HCT116 (cell line): Measurements from ENCODE around the gene GFOD1. TPM values are rescaled to one million over a fixed set of nuclear protein-coding genes. Genes with fewer than 3 reads are reported as not detected.

Source experiments
- ATAC-seq: fragments of 200-7000 bp; cut with Tn5 transposase; 2 replicates; pipeline ENCODE4 v1.9.1; 2020; ENCODE audit warnings: mild to moderate bottlenecking, moderate library complexity
- BruUV-seq: library from RNA; stranded (reverse); fragments of 400-500 nt; replicated peaks from 2 replicates; lab custom pipeline; 2021; lab: Mats Ljungman, UMichigan
- CTCF ChIA-PET: fragments of 300-600 bp; sonication (Branson Sonifier 250); formaldehyde crosslinking; loops from one replicate; lab custom pipeline; 2021; ENCODE audit warnings: antibody characterized with exemption; lab: Charles Lee
- POLR2A ChIA-PET: fragments of 300-600, 350-600 bp; sonication (Branson Sonifier 250); formaldehyde crosslinking; loops from one replicate; lab custom pipeline; 2021; ENCODE audit warnings: antibody characterized with exemption; lab: Charles Lee
- RAD21 ChIA-PET, 2 experiments: fragments of 300-600 bp; sonication (Branson Sonifier 250); formaldehyde crosslinking; loops; one replicate each; lab custom pipeline; 2023; ENCODE audit warnings: low total read pairs in 2 of 2; ENCODE audit not compliant: uncharacterized antibody in 2 of 2, unreplicated experiment in 2 of 2, low non-redundant PET in 1 of 2; lab: Charles Lee
- DNase-seq: peaks from one replicate; pipeline ENCODE4 v3.0.0-alpha.2; 2010; ENCODE audit warnings: low read depth, low spot score
- H2AFZ ChIP-seq: fragments of 200-600 bp; shearing (Covaris generic), sonication (generic); 2 replicates; pipeline ENCODE4 v1.6.1; 2017; ENCODE audit warnings: low read depth, mixed run types, mixed read lengths, antibody characterized with exemption, low read length; ENCODE audit not compliant: poor library complexity, severe bottlenecking
- H3K27ac ChIP-seq: 2 replicates; pipeline ENCODE4 v1.5.1; 2012; ENCODE audit warnings: low read depth, low read length
- H3K27me3 ChIP-seq: fragments of 200-600 bp; sonication (generic); 2 replicates; pipeline ENCODE4 v1.6.1; 2016; ENCODE audit warnings: mixed run types, low read length, mixed read lengths; ENCODE audit not compliant: insufficient read depth
- H3K36me3 ChIP-seq, 2 experiments: fragments of 200-500 bp in 1 of 2; fragments of 200-600 bp in 1 of 2; sonication (Bioruptor generic) in 1 of 2; sonication (generic) in 1 of 2; 2 replicates each; pipeline versions ENCODE4 v1.5.1 to v1.6.1; 2014 to 2016; ENCODE audit warnings: low read length in 2 of 2, inconsistent platforms in 1 of 2, mixed read lengths in 1 of 2, mixed run types in 1 of 2; ENCODE audit not compliant: insufficient read depth in 2 of 2, control insufficient read depth in 1 of 2
- H3K4me1 ChIP-seq, 2 experiments: fragments of 200-600 bp in 1 of 2; sonication (generic) in 1 of 2; 2 replicates each; pipeline versions ENCODE4 v1.5.1 to v1.6.1; 2012 to 2017; ENCODE audit warnings: low read length in 2 of 2, inconsistent platforms in 1 of 2, mild to moderate bottlenecking in 1 of 2, mixed read lengths in 1 of 2, mixed run types in 1 of 2, moderate library complexity in 1 of 2; ENCODE audit not compliant: insufficient read depth in 2 of 2, control insufficient read depth in 1 of 2
- H3K4me2 ChIP-seq: fragments of 200-600 bp; sonication (generic); 2 replicates; pipeline ENCODE4 v1.6.1; 2017; ENCODE audit warnings: mixed run types, low read length, mixed read lengths
- H3K4me3 ChIP-seq, 2 experiments: fragments of 200-600 bp in 1 of 2; sonication (generic) in 1 of 2; replicated peaks in 1 of 2; 2 replicates each; pipeline ENCODE4 v1.5.1; 2011 to 2016; ENCODE audit warnings: low read length in 2 of 2, control low read depth in 1 of 2, low read depth in 1 of 2, mild to moderate bottlenecking in 1 of 2, mixed read lengths in 1 of 2, mixed run types in 1 of 2
- H3K79me2 ChIP-seq: fragments of 200-600 bp; sonication (generic); 2 replicates; pipeline ENCODE4 v1.6.1; 2017; ENCODE audit warnings: mild to moderate bottlenecking, mixed run types, low read length, moderate library complexity, mixed read lengths; ENCODE audit not compliant: insufficient read depth
- H3K9ac ChIP-seq: fragments of 200-600 bp; sonication (generic); 2 replicates; pipeline ENCODE4 v1.6.1; 2016; ENCODE audit warnings: low read length, mixed read lengths
- H3K9me2 ChIP-seq: fragments of 200-600 bp; sonication (generic), shearing (Covaris generic); 2 replicates; pipeline ENCODE4 v1.6.1; 2017; ENCODE audit warnings: mixed run types, mild to moderate bottlenecking, moderate library complexity; ENCODE audit not compliant: insufficient read depth
- H3K9me3 ChIP-seq, 2 experiments: fragments of 200-500 bp in 1 of 2; fragments of 200-600 bp in 1 of 2; sonication (Bioruptor generic) in 1 of 2; sonication (generic) in 1 of 2; 2 replicates each; pipeline ENCODE4 v1.6.1; 2014 to 2017; ENCODE audit warnings: low read length in 2 of 2, mixed read lengths in 2 of 2, inconsistent platforms in 1 of 2, low read depth in 1 of 2, mild to moderate bottlenecking in 1 of 2, mixed run types in 1 of 2, moderate library complexity in 1 of 2; ENCODE audit not compliant: control insufficient read depth in 1 of 2, insufficient read depth in 1 of 2
- H4K20me1 ChIP-seq: fragments of 200-600 bp; sonication (generic), shearing (Covaris generic); 2 replicates; pipeline ENCODE4 v1.6.1; 2017; ENCODE audit warnings: mixed run types, mild to moderate bottlenecking, moderate library complexity; ENCODE audit not compliant: insufficient read depth
- CBX3 ChIP-seq: IDR thresholded peaks from 2 replicates; pipeline ENCODE4 v1.6.1; 2012; ENCODE audit warnings: low read depth
- CEBPB ChIP-seq: IDR thresholded peaks from 2 replicates; pipeline ENCODE4 v1.6.1; 2012; ENCODE audit warnings: low read depth
- EGR1 ChIP-seq: IDR thresholded peaks from 2 replicates; pipeline ENCODE4 v1.6.1; 2012; ENCODE audit warnings: low read depth
- ELF1 ChIP-seq: IDR thresholded peaks from 2 replicates; pipeline ENCODE4 v1.6.1; 2012; ENCODE audit warnings: low read depth, borderline replicate concordance
- EZH2 ChIP-seq: fragments of 200-600 bp; sonication (generic); IDR thresholded peaks from 2 replicates; pipeline ENCODE4 v1.6.1; 2017; ENCODE audit warnings: antibody characterized with exemption, mixed run types
- FOSL1 ChIP-seq: IDR thresholded peaks from 2 replicates; pipeline ENCODE4 v1.6.1; 2012; ENCODE audit warnings: low read depth
- POLR2AphosphoS5 ChIP-seq: IDR thresholded peaks from 2 replicates; pipeline ENCODE4 v1.6.1; 2011; ENCODE audit warnings: mild to moderate bottlenecking, low read depth, low read length, moderate library complexity
- SP1 ChIP-seq: IDR thresholded peaks from 2 replicates; pipeline ENCODE4 v1.6.1; 2012; ENCODE audit warnings: low read depth
- YY1 ChIP-seq: IDR thresholded peaks from 2 replicates; pipeline ENCODE4 v1.6.1; 2011; ENCODE audit warnings: low read length, low read depth, moderate library complexity, mild to moderate bottlenecking; ENCODE audit not compliant: insufficient replicate concordance; ENCODE audit errors: extremely low read depth
- ZFX ChIP-seq: fragments of 450-650 bp; IDR thresholded peaks from 2 replicates; pipeline ENCODE4 v1.6.1; 2017
- ZNF274 ChIP-seq: fragments of 200-500 bp; sonication (Bioruptor generic); IDR thresholded peaks from 2 replicates; pipeline ENCODE4 v1.6.1; 2014; ENCODE audit warnings: mild to moderate bottlenecking, low read depth, low read length, inconsistent platforms
- intact Hi-C: fragments of 100-400 bp; cut with micrococcal nuclease; formaldehyde crosslinking; loops from 2 replicates; pipeline ENCODE4 v1.10.0; 2022
- total RNA-seq: library from RNA; stranded (reverse); gene quantifications from one replicate; pipeline ENCODE4 v1.2.1, GENCODE V29; 2021; ENCODE audit not compliant: unreplicated experiment

GFOD1 gene
- total RNA-seq, 1 experiment from 2014 or later, result 3.8 TPM

- no peak for TF ChIP-seq ZNF274
- ChIA-PET CTCF (no interaction called here), RAD21 (no interaction called here), POLR2A (no interaction called here)
- H3K27me3 ChIP-seq, result no peaks in the 10 kb centered on the region
- H3K4me1 ChIP-seq, result no peaks in the 10 kb centered on the region
- no peaks in the 10 kb centered on the region for H4K20me1 ChIP-seq
- H3K9ac ChIP-seq, result no peak overlapping the region
- H3K9me3 ChIP-seq, result no peaks in the 10 kb centered on the region
- H3K36me3 ChIP-seq, result no peaks in the 10 kb centered on the region
- no peak overlapping the region for H3K4me3 ChIP-seq
- no TSS peak for BruUV-seq
- no peaks in the 10 kb centered on the region for H3K9me2 ChIP-seq
- H3K27ac ChIP-seq, result no peak overlapping the region
- no peak overlapping the region for H3K4me2 ChIP-seq
- ATAC-seq (no peak), DNase-seq (no peak)
- H3K79me2 ChIP-seq, result no peaks in the 10 kb centered on the region
- intact Hi-C loops, result no loop called here
- H2AFZ ChIP-seq, result no peak overlapping the region
These were observed 62.0 kb downstream of the GFOD1 start for GRCh38 chr6:13425270-13425873.

- ChIA-PET CTCF (no interaction called here), POLR2A (no interaction called here), RAD21 (no interaction called here)
- BruUV-seq, result no TSS peak
- no peak for TF ChIP-seq CEBPB
- TF ChIP-seq EZH2, result no peak
- TF ChIP-seq EGR1, result no peak
- no peak for TF ChIP-seq FOSL1
- TF ChIP-seq ZNF274, result no peak
- TF ChIP-seq CBX3, result no peak
- no peak for TF ChIP-seq YY1
- TF ChIP-seq ELF1, result no peak
- no peak for TF ChIP-seq POLR2AphosphoS5
- TF ChIP-seq SP1, result no peak
- no peak for TF ChIP-seq ZFX
- no peak for ATAC-seq
- H3K9ac ChIP-seq, result no peak overlapping the region
- no peaks in the 10 kb centered on the region for H3K9me2 ChIP-seq
- no peaks in the 10 kb centered on the region for H3K9me3 ChIP-seq
- H4K20me1 ChIP-seq, result no peaks in the 10 kb centered on the region
- H2AFZ ChIP-seq, result no peak overlapping the region
- H3K27me3 ChIP-seq, result no peaks in the 10 kb centered on the region
- no peak for DNase-seq
- H3K4me3 ChIP-seq, result no peak overlapping the region
- no peak overlapping the region for H3K27ac ChIP-seq
- H3K36me3 ChIP-seq, result no peaks in the 10 kb centered on the region
- no peaks in the 10 kb centered on the region for H3K4me1 ChIP-seq
- intact Hi-C loops, result no loop called here
- H3K4me2 ChIP-seq, result no peak overlapping the region
- H3K79me2 ChIP-seq, result no peaks in the 10 kb centered on the region
These were observed 64.1 kb downstream of the GFOD1 start for GRCh38 chr6:13423252-13423651.
